H9 (cell line): ENCODE results near the gene GLCE. TPM values are rescaled to one million over a fixed set of nuclear protein-coding genes. Genes with fewer than 3 reads are reported as not detected.

Experiments used
- DNase-seq: peaks from one replicate; pipeline ENCODE4 v3.0.0-alpha.2; 2017
- H2AFZ ChIP-seq: one replicate; pipeline ENCODE4 v1.6.1; 2013; ENCODE audit warnings: mild to moderate bottlenecking, low read length, control low read depth, moderate library complexity
- H2AK5ac ChIP-seq: 2 replicates; pipeline ENCODE4 v1.6.1; 2013; ENCODE audit warnings: low read length, control low read depth, mixed read lengths; ENCODE audit not compliant: insufficient read length
- H2BK120ac ChIP-seq: one replicate; pipeline ENCODE4 v1.6.1; 2013; ENCODE audit warnings: low read depth, mild to moderate bottlenecking, low read length, control low read depth, inconsistent platforms; ENCODE audit not compliant: poor library complexity, severe bottlenecking
- H2BK12ac ChIP-seq: 2 replicates; pipeline ENCODE4 v1.6.1; 2013; ENCODE audit warnings: low read length, control low read depth, mixed read lengths, low read depth; ENCODE audit not compliant: insufficient read length
- H2BK15ac ChIP-seq: 2 replicates; pipeline ENCODE4 v1.6.1; 2013; ENCODE audit warnings: low read depth, low read length, control low read depth
- H2BK20ac ChIP-seq: one replicate; pipeline ENCODE4 v1.6.1; 2013; ENCODE audit warnings: low read depth, mild to moderate bottlenecking, low read length, control low read depth, inconsistent platforms; ENCODE audit not compliant: poor library complexity, severe bottlenecking
- H2BK5ac ChIP-seq: 2 replicates; pipeline ENCODE4 v1.6.1; 2013; ENCODE audit warnings: low read length, control low read depth, mixed read lengths; ENCODE audit not compliant: insufficient read length
- H3K14ac ChIP-seq: 2 replicates; pipeline ENCODE4 v1.6.1; 2013; ENCODE audit warnings: low read length, control low read depth; ENCODE audit not compliant: insufficient read depth
- H3K18ac ChIP-seq: 2 replicates; pipeline ENCODE4 v1.6.1; 2013; ENCODE audit warnings: low read depth, mild to moderate bottlenecking, mixed read lengths, low read length, control low read depth; ENCODE audit not compliant: insufficient read length
- H3K23ac ChIP-seq: 2 replicates; pipeline ENCODE4 v1.6.1; 2013; ENCODE audit warnings: low read length, control low read depth, mixed read lengths, low read depth; ENCODE audit not compliant: insufficient read length
- H3K23me2 ChIP-seq: 2 replicates; pipeline ENCODE4 v1.6.1; 2013; ENCODE audit warnings: low read depth, mild to moderate bottlenecking, mixed read lengths, low read length, control low read depth; ENCODE audit not compliant: insufficient read length, poor library complexity, severe bottlenecking
- H3K27ac ChIP-seq: 2 replicates; pipeline ENCODE4 v1.5.1; 2013; ENCODE audit warnings: low read length, control low read depth, mixed read lengths, low read depth; ENCODE audit not compliant: insufficient read length
- H3K27me3 ChIP-seq: 2 replicates; pipeline ENCODE4 v1.6.1; 2013; ENCODE audit warnings: low read length, control low read depth, inconsistent platforms; ENCODE audit not compliant: insufficient read depth
- H3K4ac ChIP-seq: 2 replicates; pipeline ENCODE4 v1.6.1; 2013; ENCODE audit warnings: low read depth, mild to moderate bottlenecking, control low read depth, inconsistent platforms, low read length, moderate library complexity
- H3K4me1 ChIP-seq: 2 replicates; pipeline ENCODE4 v1.6.1; 2013; ENCODE audit warnings: low read length, control low read depth, inconsistent platforms; ENCODE audit not compliant: insufficient read depth
- H3K4me2 ChIP-seq: 2 replicates; pipeline ENCODE4 v1.6.1; 2013; ENCODE audit warnings: low read length, control low read depth, mixed read lengths; ENCODE audit not compliant: insufficient read length, insufficient read depth
- H3K56ac ChIP-seq: 2 replicates; pipeline ENCODE4 v1.6.1; 2013; ENCODE audit warnings: low read depth, mild to moderate bottlenecking, mixed read lengths, low read length, control low read depth; ENCODE audit not compliant: insufficient read length
- H3K79me1 ChIP-seq: 2 replicates; pipeline ENCODE4 v1.6.1; 2013; ENCODE audit warnings: low read depth, mild to moderate bottlenecking, moderate library complexity, low read length, control low read depth, inconsistent platforms; ENCODE audit not compliant: insufficient read depth, poor library complexity, severe bottlenecking
- H3K79me2 ChIP-seq: 2 replicates; pipeline ENCODE4 v1.6.1; 2013; ENCODE audit warnings: low read length, control low read depth, inconsistent platforms; ENCODE audit not compliant: insufficient read depth
- H3K9ac ChIP-seq: 2 replicates; pipeline ENCODE4 v1.6.1; 2013; ENCODE audit warnings: low read length, control low read depth, mixed read lengths; ENCODE audit not compliant: insufficient read length; ENCODE audit errors: extremely low read depth
- H3K9me3 ChIP-seq: one replicate; pipeline ENCODE4 v1.6.1; 2013; ENCODE audit warnings: low read depth, low read length, inconsistent platforms; ENCODE audit not compliant: control insufficient read depth
- H3T11ph ChIP-seq: one replicate; pipeline ENCODE4 v1.6.1; 2013; ENCODE audit warnings: mild to moderate bottlenecking, low read length, control low read depth, inconsistent platforms
- H4K20me1 ChIP-seq: one replicate; pipeline ENCODE4 v1.6.1; 2013; ENCODE audit not compliant: control insufficient read depth, insufficient read length, insufficient read depth
- H4K5ac ChIP-seq: 2 replicates; pipeline ENCODE4 v1.6.1; 2013; ENCODE audit warnings: low read depth, mild to moderate bottlenecking, mixed read lengths, low read length, control low read depth; ENCODE audit not compliant: insufficient read length
- H4K8ac ChIP-seq: replicated peaks from 2 replicates; pipeline ENCODE4 v1.6.1; 2013; ENCODE audit warnings: low read length, control low read depth, mixed read lengths, low read depth; ENCODE audit not compliant: insufficient read length
- H4K91ac ChIP-seq: 2 replicates; pipeline ENCODE4 v1.6.1; 2013; ENCODE audit warnings: low read depth, mild to moderate bottlenecking, moderate library complexity, mixed read lengths, low read length, control low read depth; ENCODE audit not compliant: insufficient read length
- H3K27ac Mint-ChIP-seq, 3 experiments: 2 replicates in 2 of 3; 3 replicates in 1 of 3; pipeline ENCODE4 v1.8.0; 2020 to 2021; ENCODE audit warnings: mixed read lengths in 3 of 3, mild to moderate bottlenecking in 1 of 3, moderate library complexity in 1 of 3
- H3K27me3 Mint-ChIP-seq: 2 replicates; pipeline ENCODE4 v1.8.0; 2021; ENCODE audit warnings: low read depth, mild to moderate bottlenecking, moderate library complexity, mixed read lengths
- H3K36me3 Mint-ChIP-seq, 3 experiments: 2 replicates in 2 of 3; 3 replicates in 1 of 3; pipeline ENCODE4 v1.8.0; 2020 to 2021; ENCODE audit warnings: low read depth in 3 of 3, mixed read lengths in 3 of 3; ENCODE audit not compliant: insufficient read depth in 1 of 3
- H3K4me1 Mint-ChIP-seq, 2 experiments: 2 replicates each; pipeline ENCODE4 v1.8.0; 2020; ENCODE audit warnings: mixed read lengths in 2 of 2
- H3K4me3 Mint-ChIP-seq, 2 experiments: 2 replicates in 1 of 2; 3 replicates in 1 of 2; pipeline ENCODE4 v1.8.0; 2020 to 2021; ENCODE audit warnings: mild to moderate bottlenecking in 2 of 2, mixed read lengths in 2 of 2, moderate library complexity in 1 of 2
- H3K9me3 Mint-ChIP-seq, 2 experiments: 2 replicates in 1 of 2; 3 replicates in 1 of 2; pipeline ENCODE4 v1.8.0; 2020; ENCODE audit warnings: mild to moderate bottlenecking in 2 of 2, mixed read lengths in 2 of 2, moderate library complexity in 1 of 2
- WGBS: extraction: QIAGEN DNeasy Blood & Tissue Kit; methylation state at CpG from one replicate; pipeline ENCODE4 v1.1.7; 2013; ENCODE audit warnings: missing lambda C conversion rate, low lambda C conversion rate, mixed read lengths; ENCODE audit not compliant: insufficient read length; ENCODE audit errors: extremely low coverage; 5-methylcytosine and 5-hydroxymethylcytosine counted together
- total RNA-seq: library from RNA; stranded (reverse); gene quantifications from 2 replicates; pipeline ENCODE4 v1.2.1, GENCODE V29; 2021
- TF ChIP-seq, protein P1 (sequence below): fragments of 200-600 bp; sonication (generic); conservative IDR thresholded peaks from 3 replicates; pipeline ENCODE4 v1.8.0; 2021; ENCODE audit warnings: antibody characterized with exemption, mild to moderate bottlenecking

The GLCE gene
- total RNA-seq, 1 experiment from 2014 or later = 12.2 TPM

DNA sequence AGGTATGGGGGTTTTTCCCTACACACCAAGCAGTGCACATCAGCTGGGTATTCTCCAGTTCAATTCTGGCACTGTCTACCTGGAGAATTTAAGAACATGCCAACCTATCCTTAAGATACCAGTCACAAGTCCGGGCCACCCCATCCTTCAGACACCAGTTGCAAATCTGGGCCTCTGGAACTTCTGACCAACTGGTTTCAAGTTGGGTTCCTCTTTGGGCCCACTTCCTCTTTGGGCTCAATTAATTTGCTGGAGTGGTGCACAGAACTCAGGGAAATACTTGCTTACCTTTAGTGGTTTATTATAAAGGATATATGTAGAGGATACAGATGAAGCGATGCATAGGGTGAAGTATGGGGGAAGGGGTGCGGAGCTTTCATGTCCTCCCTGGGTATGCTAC, 25.3 kb downstream of the GLCE start:
- Histone ChIP-seq H4K8ac (no peak overlapping the region), H3K18ac (no peak overlapping the region), H3K23me2 (no peaks in the 10 kb centered on the region), H3K4me2 (no peak overlapping the region), H4K20me1 (no peaks in the 10 kb centered on the region), H2AK5ac (no peak overlapping the region), H3K9ac (no peak overlapping the region), H2BK15ac (no peak overlapping the region), H3K27me3 (no peaks in the 10 kb centered on the region), H2BK5ac (no peak overlapping the region), H3K79me1 (peaks cover 4% of the 10 kb centered on the region), H3K4me1 (no peaks in the 10 kb centered on the region), H3K9me3 (no peaks in the 10 kb centered on the region), H2BK12ac (no peak overlapping the region), H3K23ac (no peak overlapping the region), H3K4ac (no peak overlapping the region), H3T11ph (no peak overlapping the region), H3K56ac (no peak overlapping the region), H2AFZ (no peak overlapping the region), H3K79me2 (peaks cover 2% of the 10 kb centered on the region; the same call in 1 of the 2 replicates), H2BK120ac (no peak overlapping the region), H2BK20ac (no peak overlapping the region), H3K14ac (no peak overlapping the region), H4K5ac (no peak overlapping the region), H4K91ac (no peak overlapping the region), H3K27ac (no peak overlapping the region)
- H3K4me1 Mint-ChIP-seq = no peaks in the 10 kb centered on the region
- no peak overlapping the region for H3K4me3 Mint-ChIP-seq
- no peak for DNase-seq
- no peak overlapping the region; a peak in 1 of 7 replicates for H3K27ac Mint-ChIP-seq
- no CpG with 5 or more reads among the region's 3 CpGs for WGBS
- H3K36me3 Mint-ChIP-seq = peaks cover 0 to 13% (median 12%) of the 10 kb centered on the region in 3 experiments; a peak in 4 of 7 replicates
- no peaks in the 10 kb centered on the region for H3K27me3 Mint-ChIP-seq
- TF ChIP-seq, protein P1, sequence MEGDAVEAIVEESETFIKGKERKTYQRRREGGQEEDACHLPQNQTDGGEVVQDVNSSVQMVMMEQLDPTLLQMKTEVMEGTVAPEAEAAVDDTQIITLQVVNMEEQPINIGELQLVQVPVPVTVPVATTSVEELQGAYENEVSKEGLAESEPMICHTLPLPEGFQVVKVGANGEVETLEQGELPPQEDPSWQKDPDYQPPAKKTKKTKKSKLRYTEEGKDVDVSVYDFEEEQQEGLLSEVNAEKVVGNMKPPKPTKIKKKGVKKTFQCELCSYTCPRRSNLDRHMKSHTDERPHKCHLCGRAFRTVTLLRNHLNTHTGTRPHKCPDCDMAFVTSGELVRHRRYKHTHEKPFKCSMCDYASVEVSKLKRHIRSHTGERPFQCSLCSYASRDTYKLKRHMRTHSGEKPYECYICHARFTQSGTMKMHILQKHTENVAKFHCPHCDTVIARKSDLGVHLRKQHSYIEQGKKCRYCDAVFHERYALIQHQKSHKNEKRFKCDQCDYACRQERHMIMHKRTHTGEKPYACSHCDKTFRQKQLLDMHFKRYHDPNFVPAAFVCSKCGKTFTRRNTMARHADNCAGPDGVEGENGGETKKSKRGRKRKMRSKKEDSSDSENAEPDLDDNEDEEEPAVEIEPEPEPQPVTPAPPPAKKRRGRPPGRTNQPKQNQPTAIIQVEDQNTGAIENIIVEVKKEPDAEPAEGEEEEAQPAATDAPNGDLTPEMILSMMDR = no peak
- H3K9me3 Mint-ChIP-seq = peaks cover 2 to 8% of the 10 kb centered on the region in 2 experiments; a peak in 3 of 5 replicates
